GM12892 (cell line): Measurements from ENCODE around the gene NCL.
A peak's percentile ranks its signal among the peaks of the same experiment; 100 is the strongest.
"Not testable (repeated sequence)": the region's sequence is repeated elsewhere in the genome, so short reads cannot be mapped to it uniquely, and the experiment has no call there.

Experiments used
- DNase-seq: peaks from one replicate; pipeline ENCODE4 v3.0.0; 2011; ENCODE audit not compliant: insufficient read length
- FAIRE-seq: peaks from 2 replicates; lab custom pipeline; 2011; peaks lifted over from hg19 to GRCh38; lab: Jason Lieb, UNC
- POLR2A ChIP-seq: IDR thresholded peaks from 2 replicates; pipeline ENCODE4 v1.6.1; 2011; ENCODE audit warnings: low read depth, low read length, control low read depth
- POLR2AphosphoS5 ChIP-seq: IDR thresholded peaks from 2 replicates; pipeline ENCODE4 v1.6.1; 2011; ENCODE audit warnings: low read depth, low read length, control low read depth
- TAF1 ChIP-seq: IDR thresholded peaks from 2 replicates; pipeline ENCODE4 v1.6.1; 2011; ENCODE audit warnings: low read depth, mild to moderate bottlenecking, control low read depth, low read length, borderline replicate concordance

The NCL gene

GRCh38 chr2:231455890-231456289, 8.4 kb downstream of the NCL start:
- FAIRE-seq (no peak), DNase-seq (no peak)
- TF ChIP-seq TAF1 (no peak), POLR2A (no peak; the same call in 1 of the 2 replicates), POLR2AphosphoS5 (peak; percentile 25; the same call in 1 of the 2 replicates)

- DNase-seq, result no peak
- FAIRE-seq, result no peak
- peak; percentile 35 for TF ChIP-seq POLR2AphosphoS5
- no peak for TF ChIP-seq TAF1
- TF ChIP-seq POLR2A, result peak; percentile 66
Observed at GRCh38 chr2:231455222-231455621, 9.1 kb downstream of the NCL start.

GRCh38 chr2:231454361-231454791, 9.9 kb downstream of the NCL start:
- no peak for TF ChIP-seq TAF1
- no peak for DNase-seq
- FAIRE-seq, result no peak

GRCh38 chr2:231452799-231453508, 11.3 kb downstream of the NCL start:
- FAIRE-seq (no peak), DNase-seq (no peak)
- TF ChIP-seq POLR2AphosphoS5 (peak; percentile 95), POLR2A (peak; percentile 52), TAF1 (no peak)

- no peak for FAIRE-seq
- DNase-seq, result no peak
- TF ChIP-seq POLR2A (peak; percentile 24; the same call in 1 of the 2 replicates), TAF1 (no peak)
Observed at GRCh38 chr2:231450548-231450989, 13.7 kb downstream of the NCL start.

GRCh38 chr2:231449503-231450054, 14.7 kb downstream of the NCL start:
- TF ChIP-seq POLR2AphosphoS5, result no peak
- no peak for TF ChIP-seq TAF1
- TF ChIP-seq POLR2A, result no peak
- DNase-seq, result no peak
- no peak for FAIRE-seq

GRCh38 chr2:231436957-231437356, 27.3 kb downstream of the NCL start:
- DNase-seq (no peak), FAIRE-seq (no peak)
- TF ChIP-seq TAF1, result no peak
- TF ChIP-seq POLR2A, result no peak
- no peak for TF ChIP-seq POLR2AphosphoS5

- no peak for DNase-seq
- no peak for TF ChIP-seq POLR2A
- TF ChIP-seq TAF1, result no peak
- no peak for TF ChIP-seq POLR2AphosphoS5
- FAIRE-seq, result no peak
Observed at GRCh38 chr2:231433990-231434389, 30.3 kb downstream of the NCL start.

GRCh38 chr2:231431606-231432005, 32.7 kb downstream of the NCL start:
- no peak for TF ChIP-seq POLR2AphosphoS5
- no peak for TF ChIP-seq TAF1
- no peak for TF ChIP-seq POLR2A
- FAIRE-seq (no peak), DNase-seq (no peak)

- FAIRE-seq, DNase-seq: not testable (repeated sequence)
Observed at GRCh38 chr2:231430437-231430836, 33.8 kb downstream of the NCL start.

GRCh38 chr2:231429901-231430300, 34.4 kb downstream of the NCL start:
- TF ChIP-seq TAF1 (no peak), POLR2AphosphoS5 (no peak), POLR2A (no peak)
- FAIRE-seq (no peak), DNase-seq (no peak)

GRCh38 chr2:231429152-231429551, 35.1 kb downstream of the NCL start:
- DNase-seq (no peak), FAIRE-seq (no peak)
- TF ChIP-seq POLR2AphosphoS5 (no peak), TAF1 (no peak), POLR2A (no peak)

GRCh38 chr2:231427116-231427515, 37.2 kb downstream of the NCL start:
- DNase-seq (no peak), FAIRE-seq (no peak)
- TF ChIP-seq POLR2A, result no peak
- no peak for TF ChIP-seq TAF1
- no peak for TF ChIP-seq POLR2AphosphoS5
